Caco-2 (cell line): ENCODE measurements around the gene IFNA1. TPM values are rescaled to one million over a fixed set of nuclear protein-coding genes. Genes with fewer than 3 reads are reported as not detected.

Source experiments
- Bru-seq: library from RNA; stranded (reverse); fragments of 400-500 nt; gene quantifications from one replicate; lab custom pipeline; 2021; lab: Mats Ljungman, UMichigan
- BruChase-seq, 2 experiments: library from RNA; stranded (reverse); fragments of 400-500 nt; gene quantifications; one replicate each; lab custom pipeline; 2021; lab: Mats Ljungman, UMichigan
- BruUV-seq: library from RNA; stranded (reverse); fragments of 400-500 nt; replicated peaks from 2 replicates; lab custom pipeline; 2021; lab: Mats Ljungman, UMichigan
- CTCF ChIA-PET: fragments of 300-600 bp; sonication (Branson Sonifier 250); formaldehyde crosslinking; loops from one replicate; lab custom pipeline; 2022; ENCODE audit warnings: antibody characterized with exemption; lab: Charles Lee
- POLR2A ChIA-PET: fragments of 300-600 bp; sonication (Branson Sonifier 250); formaldehyde crosslinking; loops from one replicate; lab custom pipeline; 2022; ENCODE audit warnings: antibody characterized with exemption; lab: Charles Lee
- DNase-seq, 2 experiments: peaks; one replicate each; pipeline versions ENCODE4 v3.0.0 to v3.0.0-alpha.2; 2020 to 2022
- H3K27me3 ChIP-seq: replicated peaks from 2 replicates; pipeline ENCODE4 v1.6.0; 2011; ENCODE audit warnings: low read length; ENCODE audit not compliant: control insufficient read depth, insufficient read depth
- H3K36me3 ChIP-seq: 2 replicates; pipeline ENCODE4 v1.5.1; 2011; ENCODE audit warnings: low read length; ENCODE audit not compliant: control insufficient read depth, insufficient read depth
- H3K4me1 ChIP-seq: fragments of 250-450 bp; sonication (Bioruptor Pico); 2 replicates; pipeline ENCODE4 v1.5.1; 2020; ENCODE audit warnings: mild to moderate bottlenecking
- H3K4me3 ChIP-seq: 2 replicates; pipeline ENCODE4 v1.5.1; 2011; ENCODE audit warnings: low read depth, mild to moderate bottlenecking, control low read depth, low read length
- H3K9me3 ChIP-seq: fragments of 250-450 bp; sonication (Bioruptor Pico); 2 replicates; pipeline ENCODE4 v1.5.1; 2020; ENCODE audit warnings: mild to moderate bottlenecking, moderate library complexity
- H3K27ac Mint-ChIP-seq: one replicate; pipeline ENCODE4 v1.8.0; 2022; ENCODE audit warnings: mixed read lengths; ENCODE audit not compliant: unreplicated experiment
- H3K27me3 Mint-ChIP-seq: one replicate; pipeline ENCODE4 v1.8.0; 2022; ENCODE audit warnings: mixed read lengths; ENCODE audit not compliant: insufficient read depth, unreplicated experiment
- H3K36me3 Mint-ChIP-seq: one replicate; pipeline ENCODE4 v1.8.0; 2022; ENCODE audit warnings: mild to moderate bottlenecking, mixed read lengths; ENCODE audit not compliant: insufficient read depth, unreplicated experiment
- H3K4me1 Mint-ChIP-seq: one replicate; pipeline ENCODE4 v1.8.0; 2022; ENCODE audit warnings: low read depth, mixed read lengths; ENCODE audit not compliant: unreplicated experiment
- H3K4me3 Mint-ChIP-seq: one replicate; pipeline ENCODE4 v1.8.0; 2022; ENCODE audit warnings: mild to moderate bottlenecking, moderate library complexity, mixed read lengths; ENCODE audit not compliant: unreplicated experiment
- H3K9me3 Mint-ChIP-seq: one replicate; pipeline ENCODE4 v1.8.0; 2022; ENCODE audit warnings: mixed read lengths; ENCODE audit not compliant: unreplicated experiment
- CTCF ChIP-seq, 2 experiments: fragments of 200-600 bp in 1 of 2; IDR thresholded peaks; 1 replicate in 1 of 2; 2 replicates in 1 of 2; pipeline versions ENCODE4 v1.5.1 to v1.8.0; 2011 to 2022; ENCODE audit warnings: antibody characterized with exemption in 1 of 2, control low read depth in 1 of 2, inconsistent platforms in 1 of 2, low read depth in 1 of 2, low read length in 1 of 2, mild to moderate bottlenecking in 1 of 2, moderate library complexity in 1 of 2; ENCODE audit not compliant: insufficient read depth in 1 of 2, severe bottlenecking in 1 of 2, unreplicated experiment in 1 of 2
- intact Hi-C: fragments of 100-400 bp; cut with micrococcal nuclease; formaldehyde crosslinking; loops from one replicate; pipeline ENCODE4 v1.10.0; 2022; ENCODE audit not compliant: unreplicated experiment
- long read RNA-seq: library from polyadenylated mRNA; stranded (forward); transcript quantifications from one replicate; pipeline ENCODE4 v2.0.0, GENCODE V29; 2022
- total RNA-seq: library from RNA; stranded (reverse); gene quantifications from 2 replicates; pipeline ENCODE4 v1.2.3, GENCODE V29; 2022

The IFNA1 gene
- total RNA-seq (not detected in 2 replicates), Bru-seq, nascent RNA (not detected), BruChase-seq, experiment 1, labeled RNA remaining after a 2-hour chase (not detected), BruChase-seq, experiment 2, labeled RNA remaining after a 6-hour chase (not detected)
- long read RNA-seq = 0 reads

GRCh38 chr9:21440139-21440538 is at the start of gene IFNA1:
Gene IFNA1, plus strand, starts transcription at chr9:21440439. Its CDS starts 69 bp downstream, at chr9:21440508.
- TF ChIP-seq CTCF (IDR thresholded peaks at IDR 0.05; ENCODE audit: insufficient read depth in 1 of 2, low read depth in 1 of 2, low read length in 1 of 2, severe bottlenecking in 1 of 2, unreplicated experiment in 1 of 2) = no peak
- no peak within 1 kb of the TSS for H3K4me3 Mint-ChIP-seq
- H3K4me1 Mint-ChIP-seq = no peaks in the 10 kb centered on the region
- ChIA-PET POLR2A (no interaction called here), CTCF (no interaction called here)
- no peaks in the 10 kb centered on the region for H3K9me3 Mint-ChIP-seq
- intact Hi-C loops = no loop called here
- no peaks in the 10 kb centered on the region for H3K36me3 Mint-ChIP-seq
- no TSS peak for BruUV-seq
- H3K4me3 ChIP-seq = no peak within 1 kb of the TSS
- no peaks in the 10 kb centered on the region for H3K27me3 Mint-ChIP-seq
- no peak within 1 kb of the TSS for H3K27ac Mint-ChIP-seq
- H3K27me3 ChIP-seq = no peaks in the 10 kb centered on the region
- no peak for DNase-seq
- H3K4me1 ChIP-seq = no peaks in the 10 kb centered on the region
- no peaks in the 10 kb centered on the region for H3K9me3 ChIP-seq
- no peaks in the 10 kb centered on the region for H3K36me3 ChIP-seq

GRCh38 chr9:21392270-21392669 is 48.0 kb upstream of the IFNA1 start:
- no peaks in the 10 kb centered on the region for H3K9me3 Mint-ChIP-seq
- H3K36me3 Mint-ChIP-seq = no peaks in the 10 kb centered on the region
- H3K4me1 Mint-ChIP-seq = no peaks in the 10 kb centered on the region
- CTCF ChIA-PET = interaction anchor here (0.8 to 3.2 kb wide), 8 partner anchors 42 to 396 kb away, joined by 3 to 15 read pairs (median 5); partner anchors contain the start of gene KLHL9
- H3K36me3 ChIP-seq = no peaks in the 10 kb centered on the region
- no peaks in the 10 kb centered on the region for H3K4me1 ChIP-seq
- peak; percentile 26 to 38 for TF ChIP-seq CTCF (IDR thresholded peaks at IDR 0.05; ENCODE audit: insufficient read depth in 1 of 2, low read depth in 1 of 2, low read length in 1 of 2, severe bottlenecking in 1 of 2, unreplicated experiment in 1 of 2)
- POLR2A ChIA-PET = interaction anchor here (0.5 kb wide), 1 partner anchor 439 kb away, joined by 3 read pairs; no protein-coding TSS in a partner anchor
- peak in 1 of 2 experiments; percentile 46 for DNase-seq
- H3K27me3 ChIP-seq = no peaks in the 10 kb centered on the region
- H3K9me3 ChIP-seq = no peaks in the 10 kb centered on the region
- H3K4me3 Mint-ChIP-seq = no peak overlapping the region
- no peak overlapping the region for H3K4me3 ChIP-seq
- H3K27me3 Mint-ChIP-seq = peaks cover 16% of the 10 kb centered on the region
- H3K27ac Mint-ChIP-seq = no peak overlapping the region
- intact Hi-C loops = loop anchor here (1.0 to 10.0 kb wide), 2 partner anchors 66 to 197 kb away; no protein-coding TSS in a partner anchor
- BruUV-seq = no TSS peak

- Histone ChIP-seq H3K27me3 (no peaks in the 10 kb centered on the region), H3K4me1 (no peaks in the 10 kb centered on the region), H3K9me3 (no peaks in the 10 kb centered on the region), H3K4me3 (peak overlapping the region; percentile 37), H3K36me3 (no peaks in the 10 kb centered on the region)
- no peaks in the 10 kb centered on the region for H3K4me1 Mint-ChIP-seq
- DNase-seq = peak in 1 of 2 experiments; percentile 58
- H3K36me3 Mint-ChIP-seq = no peaks in the 10 kb centered on the region
- H3K27ac Mint-ChIP-seq = no peak overlapping the region
- peaks cover 7% of the 10 kb centered on the region for H3K27me3 Mint-ChIP-seq
- peak overlapping the region; percentile 48 for H3K4me3 Mint-ChIP-seq
- POLR2A ChIA-PET = no interaction called here
- CTCF ChIA-PET = interaction anchor here (0.6 to 2.0 kb wide), 10 partner anchors 10 to 240 kb away, joined by 3 to 21 read pairs (median 6); partner anchors contain the start of gene KLHL9
- peak; percentile 70 to 84 for TF ChIP-seq CTCF (IDR thresholded peaks at IDR 0.05; ENCODE audit: insufficient read depth in 1 of 2, low read depth in 1 of 2, low read length in 1 of 2, severe bottlenecking in 1 of 2, unreplicated experiment in 1 of 2)
- no TSS peak for BruUV-seq
- intact Hi-C loops = loop anchor here (1.0 to 10.0 kb wide), 4 partner anchors 70 to 201 kb away; no protein-coding TSS in a partner anchor
- H3K9me3 Mint-ChIP-seq = no peaks in the 10 kb centered on the region
Observed at GRCh38 chr9:21395778-21396717, 44.2 kb upstream of the IFNA1 start.
